ENCODE results near the gene SH3D19. TPM values are rescaled to one million over a fixed set of nuclear protein-coding genes. Genes with fewer than 3 reads are reported as not detected.
A peak's percentile ranks its signal among the peaks of the same experiment; 100 is the strongest.

SH3D19 gene
- 86.6 TPM for total RNA-seq
- long read RNA-seq, full-length matches to known transcripts: 22 of 85 reads
- long read RNA-seq, partial matches to known transcripts: 23 of 85 reads
- long read RNA-seq, other reads (novel, unspliced or antisense): 40 of 85 reads

- ATAC-seq (peak; percentile 96), DNase-seq (peak; percentile 79)
- Histone ChIP-seq H3K36me3 (no peaks in the 10 kb centered on the region), H3K4me3 (peak within 1 kb of the TSS; percentile 74), H3K4me1 (peaks cover 16% of the 10 kb centered on the region), H3K27me3 (ENCODE audit: low read depth) (no peaks in the 10 kb centered on the region), H3K27ac (peak within 1 kb of the TSS; percentile 86), H3K9me3 (no peaks in the 10 kb centered on the region)
- intact Hi-C loops (cut with DNase I): no loop called here
- no peak for TF ChIP-seq CTCF (IDR thresholded peaks at IDR 0.05)
Observed at GRCh38 chr4:151325111-151325948, at the start of gene SH3D19. SH3D19 (minus strand) TSS chr4:151325605; CDS start chr4:151325352, 253 bp downstream.

- Histone ChIP-seq H3K9me3 (no peaks in the 10 kb centered on the region), H3K36me3 (no peaks in the 10 kb centered on the region), H3K4me3 (no peak overlapping the region), H3K4me1 (no peaks in the 10 kb centered on the region), H3K27me3 (ENCODE audit: low read depth) (no peaks in the 10 kb centered on the region), H3K27ac (no peak overlapping the region)
- intact Hi-C loops (cut with DNase I): no loop called here
- ATAC-seq (peak; percentile 97 to 98), DNase-seq (peak; percentile 76)
- TF ChIP-seq CTCF (IDR thresholded peaks at IDR 0.05): peak; percentile 96
Observed at GRCh38 chr4:151362404-151363164, 37.2 kb upstream of the SH3D19 start.

GRCh38 chr4:151361966-151362365 is 36.6 kb upstream of the SH3D19 start:
- intact Hi-C loops (cut with DNase I): no loop called here
- ATAC-seq (no peak), DNase-seq (no peak)
- no peaks in the 10 kb centered on the region for H3K27me3 ChIP-seq (ENCODE audit: low read depth)
- no peak for TF ChIP-seq CTCF (IDR thresholded peaks at IDR 0.05)
- H3K27ac ChIP-seq: no peak overlapping the region
- H3K4me3 ChIP-seq: no peak overlapping the region
- no peaks in the 10 kb centered on the region for H3K9me3 ChIP-seq
- no peaks in the 10 kb centered on the region for H3K36me3 ChIP-seq
- no peaks in the 10 kb centered on the region for H3K4me1 ChIP-seq

GRCh38 chr4:151361126-151361525 is 35.7 kb upstream of the SH3D19 start:
- no peak overlapping the region for H3K27ac ChIP-seq
- H3K4me3 ChIP-seq: no peak overlapping the region
- no peaks in the 10 kb centered on the region for H3K9me3 ChIP-seq
- DNase-seq (no peak), ATAC-seq (no peak)
- intact Hi-C loops (cut with DNase I): no loop called here
- H3K27me3 ChIP-seq (ENCODE audit: low read depth): no peaks in the 10 kb centered on the region
- no peaks in the 10 kb centered on the region for H3K36me3 ChIP-seq
- no peaks in the 10 kb centered on the region for H3K4me1 ChIP-seq
- no peak for TF ChIP-seq CTCF (IDR thresholded peaks at IDR 0.05)

- Histone ChIP-seq H3K4me3 (no peak overlapping the region), H3K27ac (no peak overlapping the region), H3K4me1 (no peaks in the 10 kb centered on the region), H3K36me3 (no peaks in the 10 kb centered on the region), H3K27me3 (ENCODE audit: low read depth) (no peaks in the 10 kb centered on the region), H3K9me3 (no peaks in the 10 kb centered on the region)
- DNase-seq (no peak), ATAC-seq (no peak)
- intact Hi-C loops (cut with DNase I): no loop called here
- no peak for TF ChIP-seq CTCF (IDR thresholded peaks at IDR 0.05)
Observed at GRCh38 chr4:151359576-151359975, 34.2 kb upstream of the SH3D19 start.
